KOPT-K1 (cell line): Measurements from ENCODE around the gene THAP4.

Source experiments
- H3K27ac ChIP-seq: fragments of 200-600 bp; sonication (generic); 2 replicates; pipeline ENCODE4 v1.5.1; 2016; ENCODE audit warnings: antibody characterized with exemption, mild to moderate bottlenecking, low read depth, low read length; ENCODE audit not compliant: poor library complexity, severe bottlenecking
- H3K36me3 ChIP-seq: fragments of 200-600 bp; sonication (generic); 2 replicates; pipeline ENCODE4 v1.5.1; 2017; ENCODE audit warnings: antibody characterized with exemption, mild to moderate bottlenecking, low read length, moderate library complexity; ENCODE audit not compliant: insufficient read depth
- H3K9me3 ChIP-seq: fragments of 200-600 bp; sonication (generic); 2 replicates; pipeline ENCODE4 v1.5.1; 2017; ENCODE audit warnings: antibody characterized with exemption, low read length, mild to moderate bottlenecking; ENCODE audit not compliant: insufficient read depth, poor library complexity, severe bottlenecking

The THAP4 gene

DNA sequence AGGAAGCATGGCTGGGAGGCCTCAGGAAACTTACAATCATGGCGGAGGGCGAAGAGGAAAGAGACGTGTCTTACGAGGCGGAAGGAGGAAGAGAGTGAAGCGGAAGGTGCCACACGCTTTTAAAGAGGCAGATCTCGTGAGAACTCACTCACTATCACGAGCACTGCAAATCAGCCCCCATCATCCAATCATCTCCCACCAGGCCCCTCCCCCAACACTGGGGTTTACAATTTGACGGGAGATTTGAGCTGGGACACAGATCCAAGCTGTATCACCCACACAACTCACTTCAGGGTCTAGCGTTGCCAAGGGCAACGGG, 83.5 kb downstream of the THAP4 start:
- Histone ChIP-seq H3K9me3 (no peaks in the 10 kb centered on the region), H3K36me3 (no peaks in the 10 kb centered on the region), H3K27ac (no peak overlapping the region)

DNA sequence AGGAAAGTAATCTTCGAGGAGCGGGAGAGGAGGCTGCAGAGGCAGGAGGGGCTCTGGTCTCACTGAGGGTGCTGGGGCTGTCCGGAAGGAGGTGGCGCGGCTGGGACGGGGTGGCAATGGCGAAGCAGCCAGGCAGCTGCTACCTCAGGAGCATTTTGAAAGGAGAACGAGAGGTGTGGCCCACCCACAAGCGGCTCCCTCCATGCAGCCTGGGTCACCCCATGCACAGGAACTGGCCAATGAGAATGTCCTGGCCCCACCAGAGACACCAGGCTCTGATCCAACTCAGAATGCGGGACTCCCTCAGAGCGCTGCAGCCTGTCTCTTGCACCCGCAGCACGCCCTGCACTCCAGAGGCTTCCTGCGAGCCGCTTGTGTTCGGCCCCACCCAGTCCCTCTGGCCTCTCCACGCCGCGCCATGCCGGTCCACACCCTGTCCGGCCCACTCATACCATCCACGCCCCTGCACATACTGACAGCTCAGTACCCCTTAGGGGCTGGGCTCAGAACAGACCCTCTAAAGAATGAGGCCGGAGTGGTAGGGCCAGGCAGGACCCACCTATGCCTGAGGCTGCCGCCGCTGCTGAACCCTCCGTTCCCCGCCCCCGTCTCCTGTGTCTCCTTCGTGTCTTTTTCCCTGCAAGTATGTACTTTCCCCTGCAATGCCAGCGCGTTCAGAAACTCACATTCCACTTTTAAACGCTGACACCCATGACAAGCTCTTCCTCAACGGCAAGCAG, 84.8 kb downstream of the THAP4 start:
- Histone ChIP-seq H3K36me3 (no peaks in the 10 kb centered on the region), H3K9me3 (no peaks in the 10 kb centered on the region), H3K27ac (no peak overlapping the region)

GRCh38 chr2:241551599-241551997, 85.4 kb downstream of the THAP4 start:
- no peak overlapping the region for H3K27ac ChIP-seq
- H3K9me3 ChIP-seq = no peaks in the 10 kb centered on the region
- no peaks in the 10 kb centered on the region for H3K36me3 ChIP-seq

GRCh38 chr2:241550616-241551580, 86.1 kb downstream of the THAP4 start:
- Histone ChIP-seq H3K27ac (no peak overlapping the region), H3K9me3 (no peaks in the 10 kb centered on the region), H3K36me3 (no peaks in the 10 kb centered on the region)

DNA sequence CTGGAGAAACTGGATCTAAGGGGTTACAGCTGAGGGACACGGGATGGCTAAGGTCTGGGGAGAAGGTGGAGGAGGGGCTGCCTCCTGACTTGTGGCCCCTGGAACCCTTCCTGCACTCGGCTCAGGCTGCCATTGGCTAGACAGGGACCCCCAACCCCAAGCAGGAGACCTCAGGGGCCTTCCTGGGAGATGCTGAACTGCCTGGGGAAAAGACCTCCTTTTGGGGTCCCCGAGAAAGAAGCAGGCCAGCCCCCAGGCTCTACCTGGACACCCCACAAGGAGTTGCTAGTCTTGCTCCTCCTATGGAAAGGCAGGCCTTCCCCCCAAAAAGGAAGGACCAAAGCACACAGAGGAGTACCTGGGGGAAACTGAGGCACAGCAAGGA, 88.5 kb downstream of the THAP4 start:
- H3K27ac ChIP-seq = no peak overlapping the region
- no peaks in the 10 kb centered on the region for H3K36me3 ChIP-seq
- no peaks in the 10 kb centered on the region for H3K9me3 ChIP-seq

- no peaks in the 10 kb centered on the region for H3K36me3 ChIP-seq
- H3K27ac ChIP-seq = no peak overlapping the region
- no peaks in the 10 kb centered on the region for H3K9me3 ChIP-seq
These were observed 89.0 kb downstream of the THAP4 start for GRCh38 chr2:241547781-241548450.

GRCh38 chr2:241546771-241547498, 90.0 kb downstream of the THAP4 start:
- Histone ChIP-seq H3K27ac (no peak overlapping the region), H3K36me3 (no peaks in the 10 kb centered on the region), H3K9me3 (no peaks in the 10 kb centered on the region)

DNA sequence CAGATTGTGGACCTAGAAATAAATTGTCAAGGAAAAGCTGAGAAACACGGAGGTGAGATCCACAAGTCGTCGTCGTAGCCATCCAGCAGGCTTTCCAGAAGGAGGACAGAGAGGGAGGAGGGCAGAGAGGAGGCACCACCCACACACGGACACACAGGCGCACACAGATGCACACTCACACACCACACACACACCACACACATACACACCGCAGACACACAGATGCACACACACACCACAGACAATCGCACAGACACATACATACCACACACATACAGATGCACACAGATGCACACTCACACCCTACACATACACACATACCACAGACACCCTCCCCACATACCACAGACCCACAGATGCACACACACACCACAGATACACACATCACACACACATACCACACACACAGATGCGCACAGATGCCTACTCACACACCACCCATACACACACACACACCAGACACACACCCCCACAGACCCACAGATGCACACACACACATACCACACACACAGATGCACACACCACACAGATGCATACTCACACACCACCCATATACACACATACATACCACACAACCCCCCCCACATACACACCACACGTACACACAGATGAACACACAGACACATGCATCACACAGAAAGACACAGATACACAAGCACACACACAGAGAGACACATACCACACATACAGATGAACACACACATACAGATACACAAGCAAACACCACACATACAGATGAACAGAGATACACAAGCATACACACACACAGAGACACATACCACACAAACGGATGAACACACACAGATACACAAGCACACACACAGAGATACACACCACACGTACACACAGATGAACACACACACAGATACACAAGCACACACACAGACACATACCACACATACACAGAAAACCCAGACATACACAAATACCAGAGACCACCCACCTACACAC, 91.2 kb downstream of the THAP4 start:
- no peak overlapping the region for H3K27ac ChIP-seq
- no peaks in the 10 kb centered on the region for H3K36me3 ChIP-seq
- no peaks in the 10 kb centered on the region for H3K9me3 ChIP-seq

- Histone ChIP-seq H3K9me3 (no peaks in the 10 kb centered on the region), H3K36me3 (no peaks in the 10 kb centered on the region)
These were observed 91.9 kb downstream of the THAP4 start for GRCh38 chr2:241545106-241545505.

GRCh38 chr2:241542278-241542605, 94.7 kb downstream of the THAP4 start:
- Histone ChIP-seq H3K36me3 (no peaks in the 10 kb centered on the region), H3K27ac (no peak overlapping the region), H3K9me3 (no peaks in the 10 kb centered on the region)

More at GRCh38 chr2:241545106-241545505, 91.9 kb downstream of the THAP4 start:
- no peak overlapping the region for H3K27ac ChIP-seq

DNA sequence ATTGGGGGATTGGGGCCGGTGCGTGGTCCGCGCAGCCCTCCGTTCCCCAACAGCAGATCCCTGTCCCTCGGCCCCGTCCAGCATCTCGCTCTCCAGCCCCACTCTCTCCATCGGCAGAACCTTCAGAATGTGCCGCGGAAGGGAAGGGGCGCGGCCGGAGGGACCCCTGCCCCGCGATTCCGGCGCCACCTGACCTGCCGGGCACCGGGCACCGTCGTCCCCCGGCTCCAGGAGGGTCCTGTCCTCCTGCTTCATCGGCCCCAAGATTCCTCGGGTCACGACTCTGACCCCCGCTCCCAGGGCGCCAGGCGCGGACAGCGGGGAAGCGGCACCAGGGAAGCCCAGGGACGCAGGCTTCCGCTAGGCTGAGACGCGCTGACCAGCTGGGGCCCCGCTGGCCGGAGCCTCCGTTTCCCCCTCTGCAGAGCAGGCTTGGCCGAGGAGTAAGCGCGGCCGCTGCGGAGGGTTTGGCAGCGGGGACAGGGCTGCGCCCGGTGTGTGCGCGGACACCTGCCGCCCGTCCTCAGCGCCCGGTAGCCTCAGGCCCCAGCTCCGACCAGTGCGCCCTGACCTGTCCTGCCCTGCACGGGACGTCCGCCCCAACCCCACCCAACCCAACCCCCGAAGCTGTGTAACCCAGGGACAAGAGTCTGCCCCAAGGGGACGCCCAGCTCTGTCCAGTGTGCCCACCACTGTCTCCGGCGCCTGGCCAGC, 95.2 kb downstream of the THAP4 start:
- H3K27ac ChIP-seq = no peak overlapping the region
- no peaks in the 10 kb centered on the region for H3K36me3 ChIP-seq
- no peaks in the 10 kb centered on the region for H3K9me3 ChIP-seq

DNA sequence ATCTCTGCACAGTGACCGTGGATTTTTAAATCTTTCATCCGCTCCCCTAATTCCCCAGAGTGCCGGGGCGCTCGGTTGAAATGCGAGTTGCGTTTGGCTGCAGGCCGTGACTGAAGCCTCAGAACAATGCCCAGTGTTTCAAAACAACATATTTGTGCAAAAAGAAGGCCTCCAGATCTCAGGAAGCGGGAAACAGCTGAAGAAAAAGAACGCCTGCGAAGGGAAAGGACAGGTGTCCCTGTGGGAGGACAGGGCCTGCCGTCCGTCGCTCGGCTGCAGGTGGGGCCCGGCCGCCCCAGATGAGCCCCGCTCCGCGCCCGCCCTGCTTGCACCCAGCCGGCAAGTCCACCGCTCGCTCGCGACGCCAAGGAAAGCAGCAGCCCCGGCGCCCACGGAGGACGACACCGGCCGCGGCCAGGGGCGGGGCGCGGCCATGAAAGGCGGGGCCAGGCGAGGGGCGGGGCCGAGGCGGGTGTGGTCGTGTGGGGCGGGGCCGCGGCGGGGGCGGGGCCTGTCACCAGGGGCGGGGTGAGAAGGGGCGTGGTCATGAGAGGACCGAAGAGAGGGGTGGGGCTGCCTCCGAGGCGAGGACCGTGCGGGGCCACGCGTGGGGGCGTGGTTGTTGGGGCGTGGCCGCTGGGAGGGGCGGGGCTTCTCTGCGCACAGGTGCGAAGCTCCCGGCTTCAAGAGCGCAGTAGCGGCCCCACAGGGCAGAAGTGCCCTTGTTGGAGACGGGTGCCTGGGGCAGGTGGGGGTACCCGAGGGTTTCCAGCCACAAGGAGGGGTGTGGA, 96.0 kb downstream of the THAP4 start:
- H3K9me3 ChIP-seq = no peaks in the 10 kb centered on the region
- no peak overlapping the region for H3K27ac ChIP-seq
- H3K36me3 ChIP-seq = no peaks in the 10 kb centered on the region

DNA sequence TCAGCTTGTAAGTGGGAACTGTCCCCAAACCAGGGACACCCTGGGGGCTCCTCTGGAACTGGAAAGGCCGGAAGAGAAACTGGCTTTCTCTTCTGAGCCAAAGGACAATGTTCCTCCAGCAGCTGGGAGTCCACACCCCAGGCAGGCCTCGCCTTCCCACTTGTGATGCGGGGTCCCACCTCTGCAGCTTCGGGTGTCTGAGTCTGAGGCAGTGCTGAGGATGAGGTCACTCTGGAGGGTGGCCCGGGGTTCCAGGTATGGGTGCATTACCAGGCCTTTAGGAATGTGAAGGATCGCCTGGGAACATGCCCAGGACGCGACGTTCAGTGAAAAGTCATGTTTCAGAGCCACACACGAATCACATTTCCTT, 96.6 kb downstream of the THAP4 start:
- Histone ChIP-seq H3K9me3 (no peaks in the 10 kb centered on the region), H3K27ac (no peak overlapping the region), H3K36me3 (no peaks in the 10 kb centered on the region)
